Stimulated activated CD8-positive, alpha-beta memory T cell treated with anti-CD3 and anti-CD28 coated beads, Interleukin-12 subunit alpha, Interleukin-12 subunit beta, amount 100 ng/mL, for 24 hours (primary cell): ENCODE results near the gene FMN2.
"Not testable (repeated sequence)": the region's sequence is repeated elsewhere in the genome, so short reads cannot be mapped to it uniquely, and the experiment has no call there.

Experiments
- DNase-seq: peaks from one replicate; pipeline ENCODE4 v3.0.0-alpha.2; 2020; ENCODE audit errors: extremely low read depth

FMN2 gene

DNA sequence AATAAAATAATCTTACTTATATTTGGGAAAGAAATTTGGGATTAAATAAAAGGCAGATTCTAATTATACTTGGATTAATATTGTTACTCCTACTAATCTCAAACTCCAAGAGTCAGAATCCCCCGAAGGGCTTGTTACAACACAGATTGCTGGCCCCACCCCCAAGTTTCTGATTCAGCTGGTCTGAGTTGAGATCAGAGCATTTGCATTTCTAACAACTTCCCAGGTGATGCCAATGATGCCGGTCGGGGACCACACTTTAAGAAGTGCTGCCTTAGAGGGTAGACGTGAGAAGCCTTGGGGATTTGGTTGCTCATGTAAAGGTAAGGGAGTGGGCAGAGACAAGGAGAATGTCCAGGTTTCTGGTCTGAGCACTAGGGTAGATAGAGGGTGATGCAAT lies 47.2 kb downstream of the FMN2 start:
- DNase-seq = no peak

- no peak for DNase-seq
These were observed 47.8 kb downstream of the FMN2 start for GRCh38 chr1:240139511-240139910.

GRCh38 chr1:240145120-240145519 lies 53.4 kb downstream of the FMN2 start:
- DNase-seq = no peak

- DNase-seq = no peak
These were observed 56.6 kb downstream of the FMN2 start for GRCh38 chr1:240148333-240148732.

GRCh38 chr1:240149484-240150094 lies 57.9 kb downstream of the FMN2 start:
- no peak for DNase-seq

DNA sequence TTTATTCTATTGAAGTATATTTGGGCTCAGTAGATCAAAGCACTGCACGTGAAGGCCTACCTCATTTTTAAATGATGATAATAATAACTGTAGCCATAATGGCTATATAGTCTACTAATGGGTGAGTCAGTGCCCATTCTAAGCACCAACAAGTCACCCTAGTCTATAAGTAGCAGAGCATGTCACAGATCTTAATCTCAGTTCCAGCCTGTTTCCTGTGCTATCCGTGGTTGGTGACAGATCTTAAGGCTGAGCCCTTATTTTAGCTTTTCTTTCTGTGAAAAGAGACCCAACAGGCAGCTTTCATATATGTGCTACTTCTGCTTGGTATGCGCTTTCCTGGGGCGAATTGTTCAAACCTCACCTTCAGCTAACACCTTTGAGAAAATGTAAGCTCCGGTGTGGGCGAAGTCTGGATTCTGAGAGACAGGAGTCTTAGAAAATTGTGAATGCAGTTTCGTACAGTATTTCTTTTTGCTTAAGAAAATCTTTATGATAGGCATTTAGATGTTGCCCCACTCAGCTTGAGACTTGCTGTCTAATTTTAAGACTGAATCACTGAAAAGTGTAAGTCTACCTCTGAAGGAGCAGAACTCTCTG lies 59.6 kb downstream of the FMN2 start:
- DNase-seq = no peak

DNA sequence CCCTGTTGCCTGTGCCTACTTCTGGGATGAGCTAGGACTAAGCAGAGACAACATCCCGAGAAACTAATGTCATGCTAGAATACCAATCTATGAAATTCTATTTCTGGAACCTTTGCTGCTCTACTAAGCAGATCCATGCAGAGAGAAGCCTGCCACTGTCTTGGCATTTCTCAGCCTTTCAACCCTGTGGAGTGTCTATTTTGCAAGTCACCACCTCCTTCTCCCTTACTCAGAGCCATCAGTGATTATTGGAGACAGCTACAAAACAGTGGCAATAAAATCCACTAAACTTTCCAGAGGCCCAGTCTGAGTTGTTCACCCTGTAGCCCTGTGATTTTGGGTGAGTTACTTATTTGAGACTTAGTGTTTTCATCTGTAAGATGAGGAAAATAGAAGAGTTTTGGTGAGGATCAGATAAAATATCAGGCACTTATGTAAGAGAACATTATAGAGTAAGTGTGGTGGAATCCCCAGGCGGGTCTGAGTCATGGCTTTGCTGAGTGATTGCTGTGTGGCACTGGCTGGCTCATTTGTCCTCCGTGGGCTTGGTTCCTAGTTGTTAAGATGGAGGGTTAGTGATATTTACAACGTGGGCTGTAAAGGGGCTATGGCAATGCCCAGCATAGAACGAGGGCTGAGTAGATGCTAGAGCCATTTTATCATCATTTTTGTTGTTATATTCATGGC lies 61.1 kb downstream of the FMN2 start:
- DNase-seq = no peak

- no peak for DNase-seq
These were observed 63.9 kb downstream of the FMN2 start for GRCh38 chr1:240155605-240156004.

- no peak for DNase-seq
These were observed 73.1 kb downstream of the FMN2 start for GRCh38 chr1:240164742-240165141.

DNA sequence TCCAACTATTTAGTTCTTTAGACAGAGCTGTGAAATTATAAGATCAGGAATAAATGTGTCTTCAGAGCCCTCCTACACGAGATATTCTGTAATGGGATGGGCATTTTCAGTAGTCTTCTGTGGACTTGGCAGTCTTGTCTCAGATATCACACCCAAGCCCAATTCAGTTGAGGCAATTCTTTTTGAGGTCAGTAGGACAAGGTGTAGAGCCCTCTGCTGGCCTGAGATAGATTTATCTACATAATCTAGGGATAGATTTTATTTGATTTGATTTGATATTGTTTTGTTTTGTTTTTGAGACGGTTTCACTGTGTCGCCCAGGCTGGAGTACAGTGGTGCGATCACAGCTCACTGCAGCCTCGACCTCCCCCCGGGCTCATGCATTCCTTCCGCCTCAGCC lies 77.5 kb downstream of the FMN2 start:
- DNase-seq = no peak

GRCh38 chr1:240170266-240170665 lies 78.6 kb downstream of the FMN2 start:
- DNase-seq = no peak

DNA sequence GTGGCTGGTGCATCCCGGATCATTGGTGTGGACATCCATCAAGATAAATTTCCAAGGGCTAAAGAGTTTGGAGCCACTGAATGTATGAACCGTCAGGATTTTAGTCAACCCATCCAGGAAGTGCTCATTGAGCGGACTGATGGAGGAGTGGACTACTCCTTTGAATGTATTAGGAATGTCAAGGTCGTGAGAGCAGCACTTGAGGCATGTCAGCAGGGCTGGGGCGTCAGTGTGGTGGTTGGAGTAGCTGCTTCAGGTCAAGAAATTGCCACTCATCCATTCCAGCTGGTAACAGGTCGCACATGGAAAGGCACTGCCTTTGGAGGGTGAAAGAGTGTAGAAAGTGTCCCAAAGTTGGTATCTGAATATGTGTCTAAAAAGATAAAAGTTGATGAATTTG lies 79.1 kb downstream of the FMN2 start:
- DNase-seq = no peak

- no peak for DNase-seq
These were observed 80.2 kb downstream of the FMN2 start for GRCh38 chr1:240171907-240172306.

DNA sequence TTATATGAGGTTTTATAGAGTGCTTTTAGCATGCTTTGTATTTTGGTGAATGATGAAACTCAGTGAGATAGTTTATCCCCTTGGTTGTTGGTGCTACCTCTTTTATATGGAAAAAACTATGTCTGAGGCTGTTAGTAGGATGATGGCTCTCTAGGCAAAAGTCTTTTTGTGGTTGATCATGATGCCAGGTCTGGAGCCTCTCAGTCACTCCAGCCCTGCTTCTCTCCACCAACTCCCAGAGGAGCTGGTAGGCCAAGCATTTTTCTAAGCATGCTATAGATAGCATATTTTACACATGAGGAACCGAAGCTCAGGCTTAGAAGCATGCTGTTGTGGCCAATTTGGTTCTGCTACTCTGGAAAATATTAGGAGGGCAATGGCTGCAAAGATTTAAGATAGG lies 82.2 kb downstream of the FMN2 start:
- no peak for DNase-seq

DNA sequence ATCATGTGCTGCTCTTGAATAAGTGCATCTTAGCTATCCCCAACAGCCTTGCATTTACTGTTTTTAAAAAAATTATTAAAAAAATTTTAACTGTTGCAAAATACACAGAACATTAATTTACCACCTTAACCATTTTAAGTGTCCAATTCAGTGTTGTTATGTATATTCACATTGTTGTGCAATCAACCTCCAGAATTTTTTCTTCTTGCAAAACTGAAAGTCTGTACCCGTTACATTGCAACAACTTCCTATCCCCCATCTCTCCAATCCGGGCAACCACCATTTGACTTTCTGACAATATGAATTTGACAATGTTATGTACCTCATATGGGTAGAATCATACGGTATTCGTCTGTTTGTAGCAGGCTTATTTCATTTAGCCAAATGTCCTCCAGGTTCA lies 83.1 kb downstream of the FMN2 start:
- DNase-seq = no peak

DNA sequence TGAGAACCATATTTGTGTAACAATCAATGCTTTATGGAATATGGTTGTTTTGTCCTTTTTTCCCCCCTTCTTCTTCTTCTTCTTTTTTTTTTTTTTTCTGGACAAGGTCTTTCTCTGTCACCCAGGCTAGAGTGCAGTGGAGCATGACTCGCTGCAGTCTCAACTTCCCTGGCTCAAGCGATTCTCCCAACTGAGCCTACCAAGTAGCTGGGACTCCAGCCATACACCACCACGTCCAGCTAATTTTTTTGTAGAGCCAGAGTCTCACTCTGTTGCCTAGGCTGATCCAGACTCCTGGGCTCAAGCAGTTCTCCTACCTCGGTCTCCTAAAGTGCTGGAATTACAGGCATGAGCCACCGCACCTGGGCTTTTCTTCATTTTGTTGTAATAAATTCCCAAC lies 86.7 kb downstream of the FMN2 start:
- DNase-seq = no peak

DNA sequence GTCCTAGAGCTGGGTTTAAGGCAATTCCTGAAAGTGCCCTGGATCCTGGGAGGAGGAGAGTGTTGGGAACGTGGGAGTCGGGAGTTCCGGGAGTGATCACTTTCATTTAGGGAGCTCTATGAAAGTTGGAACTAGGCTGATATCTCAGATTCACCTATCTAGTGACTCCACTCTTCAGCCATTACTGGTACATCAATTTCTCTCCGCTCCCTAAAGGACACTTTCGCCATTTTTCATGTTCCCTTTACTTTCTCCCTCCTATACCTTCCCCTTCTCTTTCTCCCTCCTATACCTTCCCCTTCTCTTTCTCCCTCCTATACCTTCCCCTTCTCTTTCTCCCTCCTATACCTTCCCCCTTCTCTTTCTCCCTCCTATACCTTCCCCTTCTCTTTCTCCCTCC lies 93.0 kb downstream of the FMN2 start:
- DNase-seq = not testable (repeated sequence)

DNA sequence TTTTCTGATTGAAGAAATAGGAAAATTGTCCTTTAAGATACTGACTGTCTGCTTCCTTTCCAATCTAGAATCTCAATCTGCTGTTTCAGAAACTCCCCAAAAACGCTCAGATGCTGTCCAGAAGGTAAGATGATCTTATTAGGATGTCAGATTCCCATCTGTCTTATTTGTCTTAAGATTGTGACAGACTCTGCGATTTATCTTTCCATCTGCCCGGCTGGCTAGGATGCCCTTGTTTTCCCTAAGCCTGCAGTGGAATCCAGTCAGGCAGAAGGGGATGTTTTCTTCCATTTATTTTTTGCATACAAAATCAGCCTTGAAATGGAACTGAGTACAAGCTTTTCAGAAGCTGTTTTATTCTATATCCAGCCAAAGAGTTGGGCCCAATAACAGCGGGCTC lies 96.5 kb downstream of the FMN2 start:
- no peak for DNase-seq

DNA sequence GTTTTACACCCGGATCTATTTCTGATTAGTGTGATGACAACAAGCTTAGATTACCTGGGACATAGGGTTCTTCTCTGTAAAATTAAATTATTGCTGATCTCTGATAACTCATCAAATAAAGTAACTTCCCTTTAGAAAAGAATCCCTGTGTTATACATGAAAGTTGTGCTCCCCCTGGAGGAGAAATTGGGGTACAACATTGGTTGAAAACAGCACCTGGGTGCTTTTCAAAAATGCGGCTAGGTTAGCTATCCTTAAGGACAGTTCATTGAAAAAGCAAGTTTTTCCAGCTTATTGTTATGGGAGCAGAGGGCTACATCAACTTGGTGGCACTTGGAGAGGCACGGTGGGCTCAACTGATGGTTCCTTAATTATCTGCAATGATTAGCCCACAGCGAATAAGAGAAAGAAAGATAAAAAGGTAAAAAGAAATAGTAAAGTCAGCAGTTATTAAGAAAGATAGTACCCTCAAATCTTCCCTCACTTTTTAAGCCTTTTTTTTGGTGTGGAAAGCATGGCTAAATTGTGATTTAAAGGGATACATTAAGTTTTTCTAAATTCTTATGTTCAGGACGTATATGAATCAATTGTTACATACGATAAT lies 97.8 kb downstream of the FMN2 start:
- no peak for DNase-seq

DNA sequence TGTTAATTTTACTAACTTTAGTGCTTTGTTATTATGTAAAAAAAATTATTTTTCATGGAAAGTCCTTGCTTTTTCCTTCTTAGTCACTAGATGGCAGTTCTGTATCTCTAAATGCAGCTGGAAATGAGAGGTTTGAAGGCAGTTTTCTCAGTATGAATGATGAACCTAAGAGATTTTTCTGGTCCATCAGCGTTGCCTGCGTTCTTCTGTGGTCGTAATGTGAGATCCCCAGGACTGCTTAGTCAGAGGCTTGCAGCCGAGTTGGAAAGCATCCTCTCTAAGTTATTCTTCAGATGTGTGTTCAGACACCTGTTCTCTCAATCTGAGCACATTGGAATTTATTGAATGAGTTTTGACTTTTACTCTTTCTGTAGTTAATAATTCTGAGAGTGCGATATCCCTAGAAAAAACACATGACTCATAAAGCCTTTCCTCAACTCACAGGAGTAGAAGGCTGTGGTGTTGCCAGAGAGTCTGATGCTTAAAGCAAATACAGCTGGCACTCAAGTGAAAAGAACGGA lies 99.3 kb downstream of the FMN2 start:
- no peak for DNase-seq

DNA sequence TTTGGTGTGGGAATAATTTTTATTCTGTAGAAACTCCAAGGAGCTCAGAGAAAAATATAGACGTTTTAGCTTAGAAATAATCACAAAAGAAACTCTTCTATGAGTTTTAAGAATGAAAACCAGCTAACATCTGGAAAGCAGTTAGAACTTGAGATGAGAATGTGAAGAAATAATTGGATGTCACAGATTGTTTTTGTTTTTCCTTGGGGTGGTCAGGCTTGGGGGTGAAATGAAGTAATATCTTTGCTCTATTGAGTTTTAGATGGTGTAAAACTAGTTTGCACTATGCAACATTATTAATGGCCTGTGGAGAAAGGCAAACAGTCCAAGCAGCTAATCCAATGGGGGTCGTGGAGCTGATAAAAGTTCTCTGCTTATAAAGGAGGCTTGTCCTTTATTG lies 101.2 kb downstream of the FMN2 start:
- DNase-seq = no peak

DNA sequence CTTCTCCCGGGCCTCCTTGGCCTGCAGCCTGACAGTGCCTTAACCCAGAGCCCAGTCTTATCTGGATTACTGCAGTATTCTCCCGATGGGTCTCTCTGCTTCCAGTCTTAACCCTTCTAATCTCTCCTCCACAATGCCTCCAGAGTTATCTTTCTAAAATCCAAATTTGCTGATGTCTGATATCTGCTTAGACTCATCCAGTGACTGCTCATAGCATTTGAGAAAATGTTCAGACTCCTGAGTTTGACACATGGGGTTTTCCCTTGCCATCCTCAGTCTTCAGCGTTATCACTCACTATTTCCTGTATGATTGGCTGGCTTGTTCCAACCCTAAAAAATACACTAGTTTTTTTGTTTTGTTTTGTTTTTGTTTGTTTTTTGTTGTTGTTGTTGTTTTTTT lies 102.0 kb downstream of the FMN2 start:
- DNase-seq = no peak

GRCh38 chr1:240194120-240194519 lies 102.4 kb downstream of the FMN2 start:
- no peak for DNase-seq
